Smooth muscle cell (in vitro differentiated cells): ENCODE results near the gene STRN. TPM values are rescaled to one million over a fixed set of nuclear protein-coding genes. Genes with fewer than 3 reads are reported as not detected.
A peak's percentile ranks its signal among the peaks of the same experiment; 100 is the strongest.

Experiments
- DNase-seq: peaks from one replicate; lab custom pipeline; 2025; ENCODE audit not compliant: unreplicated experiment; lab: John Stamatoyannopoulos, UW
- H2AFZ ChIP-seq: fragments of 200-600 bp; sonication (generic); 2 replicates; pipeline ENCODE4 v1.6.0; 2016; ENCODE audit warnings: antibody characterized with exemption, low read depth, mild to moderate bottlenecking
- H3F3A ChIP-seq: fragments of 200-600 bp; sonication (generic); 2 replicates; pipeline ENCODE4 v1.6.0; 2017; ENCODE audit warnings: antibody characterized with exemption, low read depth
- H3K27ac ChIP-seq: fragments of 200-600 bp; sonication (generic); 2 replicates; pipeline ENCODE4 v1.5.1; 2016; ENCODE audit warnings: low read depth, mild to moderate bottlenecking
- H3K27me3 ChIP-seq: fragments of 200-600 bp; sonication (generic); 2 replicates; pipeline ENCODE4 v1.6.1; 2016; ENCODE audit warnings: low read depth, mild to moderate bottlenecking
- H3K36me3 ChIP-seq: fragments of 200-600 bp; sonication (generic); 2 replicates; pipeline ENCODE4 v1.5.1; 2016; ENCODE audit warnings: low read depth
- H3K4me1 ChIP-seq: fragments of 200-600 bp; sonication (generic); 2 replicates; pipeline ENCODE4 v1.5.1; 2016; ENCODE audit warnings: low read depth
- H3K4me2 ChIP-seq: fragments of 200-600 bp; sonication (generic); 2 replicates; pipeline ENCODE4 v1.6.0; 2016; ENCODE audit warnings: mild to moderate bottlenecking
- H3K4me3 ChIP-seq: fragments of 200-600 bp; sonication (generic); 2 replicates; pipeline ENCODE4 v1.5.1; 2016; ENCODE audit warnings: mild to moderate bottlenecking
- H3K79me2 ChIP-seq: fragments of 200-600 bp; sonication (generic); 2 replicates; pipeline ENCODE4 v1.6.0; 2016; ENCODE audit warnings: low read depth, mild to moderate bottlenecking
- H3K9ac ChIP-seq: fragments of 200-600 bp; sonication (generic); 2 replicates; pipeline ENCODE4 v1.6.0; 2016; ENCODE audit warnings: low read depth
- H3K9me3 ChIP-seq: fragments of 200-600 bp; sonication (generic); replicated peaks from 2 replicates; pipeline ENCODE4 v1.5.1; 2016; ENCODE audit warnings: low read depth
- H4K20me1 ChIP-seq: fragments of 200-600 bp; sonication (generic); 2 replicates; pipeline ENCODE4 v1.6.0; 2016; ENCODE audit warnings: low read depth
- CTCF ChIP-seq: fragments of 200-600 bp; sonication (generic); IDR thresholded peaks from 2 replicates; pipeline ENCODE4 v1.5.1; 2017; ENCODE audit warnings: borderline replicate concordance, mild to moderate bottlenecking, antibody characterized with exemption; ENCODE audit not compliant: insufficient read depth, poor library complexity, severe bottlenecking
- WGBS: methylation state at CpG from one replicate; pipeline ENCODE4 v1.1.7; 2016; ENCODE audit warnings: low lambda C conversion rate; 5-methylcytosine and 5-hydroxymethylcytosine counted together
- polyA plus RNA-seq: library from polyadenylated mRNA; unstranded; fragments of >200 nt; fragmentation: Nextera tagmentation; extraction: Ambion mirVana; gene quantifications from 2 replicates; pipeline ENCODE4 v1.2.1, GENCODE V29; 2016
- total RNA-seq: library from RNA; depleted of rRNA; stranded (reverse); fragments of >200 nt; gene quantifications from 2 replicates; pipeline ENCODE4 v1.2.3, GENCODE V29; 2014

Gene STRN
- total and polyA plus RNA-seq, 2 experiments from 2014 or later: 4.6 to 19.6 TPM

- 68% methylated on average over 5 of the region's 5 CpGs for WGBS
- Histone ChIP-seq H3F3A (no peaks in the 10 kb centered on the region), H4K20me1 (peaks cover 39% of the 10 kb centered on the region), H3K27ac (peak overlapping the region; percentile 81), H3K36me3 (no peaks in the 10 kb centered on the region), H3K27me3 (no peaks in the 10 kb centered on the region), H3K4me1 (peaks cover 17% of the 10 kb centered on the region), H3K4me3 (peak overlapping the region; percentile 99), H3K4me2 (peak overlapping the region; percentile 99), H3K79me2 (peaks cover 58% of the 10 kb centered on the region), H3K9me3 (no peaks in the 10 kb centered on the region), H3K9ac (no peak overlapping the region), H2AFZ (no peak overlapping the region)
- no peak for TF ChIP-seq CTCF
- no peak for DNase-seq
Observed at GRCh38 chr2:36964496-36965058, 1.8 kb downstream of the STRN start.

GRCh38 chr2:36963734-36964133 lies 2.6 kb downstream of the STRN start:
- peaks cover 66% of the 10 kb centered on the region for H3K79me2 ChIP-seq
- peak overlapping the region; percentile 79 for H3K27ac ChIP-seq
- TF ChIP-seq CTCF: no peak
- no peaks in the 10 kb centered on the region for H3F3A ChIP-seq
- peak overlapping the region; percentile 99 for H3K4me2 ChIP-seq
- no peaks in the 10 kb centered on the region for H3K27me3 ChIP-seq
- 91% methylated on average over 4 of the region's 4 CpGs for WGBS
- DNase-seq: no peak
- H3K9ac ChIP-seq: no peak overlapping the region
- H3K4me3 ChIP-seq: no peak overlapping the region
- no peaks in the 10 kb centered on the region for H3K9me3 ChIP-seq
- peaks cover 17% of the 10 kb centered on the region for H3K4me1 ChIP-seq
- H2AFZ ChIP-seq: no peak overlapping the region
- peaks cover 48% of the 10 kb centered on the region for H4K20me1 ChIP-seq
- H3K36me3 ChIP-seq: no peaks in the 10 kb centered on the region

- Histone ChIP-seq H3K9ac (peak overlapping the region; percentile 40), H3K4me2 (no peak overlapping the region), H3K36me3 (no peaks in the 10 kb centered on the region), H3F3A (no peaks in the 10 kb centered on the region), H3K4me1 (peaks cover 17% of the 10 kb centered on the region), H3K79me2 (peaks cover 72% of the 10 kb centered on the region), H2AFZ (no peak overlapping the region), H3K27me3 (no peaks in the 10 kb centered on the region), H3K9me3 (no peaks in the 10 kb centered on the region), H3K27ac (peak overlapping the region; percentile 79), H4K20me1 (peaks cover 50% of the 10 kb centered on the region), H3K4me3 (no peak overlapping the region)
- no peak for DNase-seq
- 55% methylated on average over 4 of the region's 4 CpGs for WGBS
- TF ChIP-seq CTCF: no peak
Observed at GRCh38 chr2:36963106-36963505, 3.2 kb downstream of the STRN start.

GRCh38 chr2:36960773-36961172 lies 5.6 kb downstream of the STRN start:
- H3F3A ChIP-seq: no peaks in the 10 kb centered on the region
- H3K27me3 ChIP-seq: no peaks in the 10 kb centered on the region
- H3K79me2 ChIP-seq: peaks cover 92% of the 10 kb centered on the region
- WGBS: 82% methylated on average over 5 of the region's 5 CpGs
- TF ChIP-seq CTCF: no peak
- no peak for DNase-seq
- H3K4me1 ChIP-seq: peaks cover 10% of the 10 kb centered on the region
- peaks cover 70% of the 10 kb centered on the region for H4K20me1 ChIP-seq
- no peaks in the 10 kb centered on the region for H3K9me3 ChIP-seq
- H3K4me2 ChIP-seq: no peak overlapping the region
- H2AFZ ChIP-seq: no peak overlapping the region
- H3K27ac ChIP-seq: no peak overlapping the region
- no peak overlapping the region for H3K9ac ChIP-seq
- no peaks in the 10 kb centered on the region for H3K36me3 ChIP-seq
- no peak overlapping the region for H3K4me3 ChIP-seq
